Measurements from ENCODE around the gene OR10J1. TPM values are rescaled to one million over a fixed set of nuclear protein-coding genes. Genes with fewer than 3 reads are reported as not detected.
"Not testable (repeated sequence)": the region's sequence is repeated elsewhere in the genome, so short reads cannot be mapped to it uniquely, and the experiment has no call there.

Gene OR10J1
- polyA plus RNA-seq (2012; ENCODE audit: insufficient read depth, insufficient read length) = not detected

GRCh38 chr1:159439422-159439821, at the start of gene OR10J1:
Gene OR10J1, plus strand, starts transcription at chr1:159439722. Its CDS starts 70 bp downstream, at chr1:159439792.
- no peak within 1 kb of the TSS for H3K4me3 ChIP-seq (ENCODE audit: low read length)
- no peak for DNase-seq (ENCODE audit: low read depth, low spot score)

GRCh38 chr1:159406821-159407220, 32.7 kb upstream of the OR10J1 start:
- no peak for DNase-seq (ENCODE audit: low read depth, low spot score)
- H3K4me3 ChIP-seq (ENCODE audit: low read length) = no peak overlapping the region

- no peak for DNase-seq (ENCODE audit: low read depth, low spot score)
- no peak overlapping the region for H3K4me3 ChIP-seq (ENCODE audit: low read length)
Measured at GRCh38 chr1:159408862-159409400, 30.6 kb upstream of the OR10J1 start.

- no peak overlapping the region for H3K4me3 ChIP-seq (ENCODE audit: low read length)
- DNase-seq (ENCODE audit: low read depth, low spot score) = peak; percentile 4
Measured at GRCh38 chr1:159421821-159422220, 17.7 kb upstream of the OR10J1 start.

- DNase-seq (ENCODE audit: low read depth, low spot score) = no peak
- no peak overlapping the region for H3K4me3 ChIP-seq (ENCODE audit: low read length)
Measured at GRCh38 chr1:159428536-159428935, 11.0 kb upstream of the OR10J1 start.

GRCh38 chr1:159429074-159429861, 10.3 kb upstream of the OR10J1 start:
- no peak overlapping the region for H3K4me3 ChIP-seq (ENCODE audit: low read length)
- no peak for DNase-seq (ENCODE audit: low read depth, low spot score)

GRCh38 chr1:159430985-159431384, 8.5 kb upstream of the OR10J1 start:
- no peak for DNase-seq (ENCODE audit: low read depth, low spot score)
- H3K4me3 ChIP-seq (ENCODE audit: low read length) = no peak overlapping the region

- no peak within 1 kb of the TSS for H3K4me3 ChIP-seq (ENCODE audit: low read length)
- DNase-seq (ENCODE audit: low read depth, low spot score) = no peak
Measured at GRCh38 chr1:159431904-159432303, 7.6 kb upstream of the OR10J1 start, which contains the start of gene OR10J4. Gene OR10J4, plus strand, starts transcription at chr1:159432204.

- no peak for DNase-seq (ENCODE audit: low read depth, low spot score)
- no peak overlapping the region for H3K4me3 ChIP-seq (ENCODE audit: low read length)
Measured at GRCh38 chr1:159436469-159436868, 3.1 kb upstream of the OR10J1 start.

GRCh38 chr1:159441360-159441759, 1.8 kb downstream of the OR10J1 start:
- H3K4me3 ChIP-seq (ENCODE audit: low read length) = no peak overlapping the region
- no peak for DNase-seq (ENCODE audit: low read depth, low spot score)

GRCh38 chr1:159442428-159442827, 2.9 kb downstream of the OR10J1 start:
- H3K4me3 ChIP-seq (ENCODE audit: low read length) = no peak overlapping the region

GRCh38 chr1:159443066-159443750, 3.7 kb downstream of the OR10J1 start:
- H3K4me3 ChIP-seq (ENCODE audit: low read length) = no peak overlapping the region
- DNase-seq (ENCODE audit: low read depth, low spot score) = no peak

More at GRCh38 chr1:159442428-159442827, 2.9 kb downstream of the OR10J1 start:
- DNase-seq (ENCODE audit: low read depth, low spot score) = no peak

GRCh38 chr1:159444511-159444910, 5.0 kb downstream of the OR10J1 start:
- no peak for DNase-seq (ENCODE audit: low read depth, low spot score)
- H3K4me3 ChIP-seq (ENCODE audit: low read length) = no peak overlapping the region

- no peak overlapping the region for H3K4me3 ChIP-seq (ENCODE audit: low read length)
- DNase-seq (ENCODE audit: low read depth, low spot score) = no peak
Measured at GRCh38 chr1:159448181-159448580, 8.7 kb downstream of the OR10J1 start.

GRCh38 chr1:159449605-159450004, 10.1 kb downstream of the OR10J1 start:
- not testable (repeated sequence) for H3K4me3 ChIP-seq (ENCODE audit: low read length); DNase-seq (ENCODE audit: low read depth, low spot score)

- DNase-seq (ENCODE audit: low read depth, low spot score) = no peak
- no peak overlapping the region for H3K4me3 ChIP-seq (ENCODE audit: low read length)
Measured at GRCh38 chr1:159459551-159459950, 20.0 kb downstream of the OR10J1 start.

GRCh38 chr1:159465191-159465603, 25.7 kb downstream of the OR10J1 start:
- DNase-seq (ENCODE audit: low read depth, low spot score) = no peak
- no peak overlapping the region for H3K4me3 ChIP-seq (ENCODE audit: low read length)

- DNase-seq (ENCODE audit: low read depth, low spot score) = no peak
- no peak overlapping the region for H3K4me3 ChIP-seq (ENCODE audit: low read length)
Measured at GRCh38 chr1:159468321-159468720, 28.8 kb downstream of the OR10J1 start.

GRCh38 chr1:159469921-159470533, 30.5 kb downstream of the OR10J1 start:
- H3K4me3 ChIP-seq (ENCODE audit: low read length) = no peak overlapping the region
- DNase-seq (ENCODE audit: low read depth, low spot score) = no peak

- no peak for DNase-seq (ENCODE audit: low read depth, low spot score)
- no peak overlapping the region for H3K4me3 ChIP-seq (ENCODE audit: low read length)
Measured at GRCh38 chr1:159473335-159473734, 33.8 kb downstream of the OR10J1 start.

Data from Jurkat, Clone E6-1 (cell line).